Limb (tissue), 2 donors: ENCODE measurements around the gene MFAP1.
A peak's percentile ranks its signal among the peaks of the same experiment; 100 is the strongest.

Experiments used
- DNase-seq, 2 donors: peaks; one replicate each; pipeline ENCODE4 v3.0.0-alpha.2; 2016; ENCODE audit errors: extremely low spot score in 2 of 2

Gene MFAP1

DNA sequence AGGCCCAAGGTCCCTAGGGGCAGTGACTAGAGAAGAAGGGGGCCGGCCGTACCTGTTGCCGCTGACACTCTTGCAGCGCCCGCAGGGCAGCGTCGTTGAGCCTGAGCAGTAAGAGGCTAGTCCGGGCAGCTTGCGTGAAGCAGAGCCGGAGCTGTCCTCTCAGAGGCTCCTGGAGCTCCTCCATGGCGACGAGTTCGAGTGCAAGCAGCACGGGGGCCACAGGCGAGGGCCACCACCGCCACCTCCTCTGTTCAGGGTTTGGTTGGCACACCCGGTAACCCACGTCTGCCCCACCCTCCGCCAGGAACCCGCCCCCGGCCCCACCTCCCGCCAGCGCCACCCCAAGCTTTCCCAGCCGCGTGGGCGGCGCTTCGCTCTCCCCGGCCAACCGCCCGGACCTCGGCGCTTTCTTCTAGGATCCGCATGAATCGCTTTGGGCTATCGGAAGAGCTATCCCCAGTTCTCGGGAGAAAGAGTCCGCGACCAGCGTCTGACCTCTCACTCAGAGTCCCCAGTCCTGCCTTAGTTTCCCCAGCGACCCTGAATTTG, 47.7 kb downstream of the MFAP1 start, which contains the start of gene ELL3:
TSS of gene ELL3 (minus strand) at position 249 of the 549 bp plus-strand sequence. CDS start at position 184, 65 bp downstream.
- peak; percentile 36 to 79 for DNase-seq

DNA sequence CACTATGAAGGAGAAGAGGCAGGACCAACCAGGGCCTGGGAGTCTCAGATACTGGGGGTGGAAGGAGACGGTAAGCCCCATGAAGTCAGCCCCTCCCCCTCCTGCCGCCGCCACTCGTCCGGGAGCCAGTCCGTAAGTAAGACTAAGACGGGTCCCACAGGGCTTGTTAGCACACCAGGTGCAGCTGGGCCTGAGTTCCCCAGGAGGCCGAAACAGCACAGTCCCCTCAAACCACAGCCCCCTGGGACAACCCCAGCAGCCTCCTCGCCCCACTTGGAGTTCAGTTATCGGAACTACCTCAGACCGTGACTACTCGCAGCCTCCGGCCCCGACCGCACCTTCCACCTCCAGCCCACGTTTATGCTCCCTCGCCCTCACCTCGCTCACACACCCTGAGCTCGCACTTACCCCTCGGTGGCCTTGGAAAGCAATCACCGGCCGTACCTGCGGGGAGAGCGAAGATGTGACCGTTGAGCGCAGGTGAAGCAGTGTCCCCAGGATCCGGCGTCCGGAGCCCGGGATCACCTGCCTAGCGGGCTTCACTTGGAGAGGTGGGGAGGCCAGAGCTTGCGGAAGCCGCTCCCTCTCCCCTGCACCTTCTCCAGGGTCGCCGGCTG, 48.3 kb downstream of the MFAP1 start:
- DNase-seq: peak in 1 of 2 donors; percentile 45

DNA sequence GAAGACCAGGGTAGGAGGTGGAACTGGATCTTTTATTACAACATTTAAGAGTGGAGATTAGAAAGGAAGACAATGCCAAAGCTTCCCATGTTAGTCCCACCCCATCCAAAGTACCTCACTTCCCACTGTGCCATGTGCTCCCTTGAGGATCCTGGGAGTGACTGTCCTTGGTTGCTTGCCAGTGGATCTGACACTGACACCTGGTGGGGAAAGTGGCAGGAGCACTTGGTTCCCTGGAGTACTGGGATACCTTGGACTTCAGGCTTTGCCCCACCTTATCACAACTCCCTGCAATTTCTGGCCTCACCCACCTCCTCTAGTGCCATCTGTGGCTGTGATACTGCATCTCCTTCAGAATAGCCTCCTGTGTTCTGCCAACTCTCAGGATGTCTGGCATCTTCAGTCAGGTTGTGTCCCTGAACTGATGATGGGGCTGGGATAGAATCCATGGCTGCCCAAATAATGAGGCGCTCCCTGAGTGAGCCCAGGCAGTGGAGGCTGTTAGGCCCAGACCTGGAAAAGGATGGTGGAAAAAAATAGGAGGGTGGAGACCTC, 49.0 kb downstream of the MFAP1 start:
- DNase-seq: peak in 1 of 2 donors; percentile 46

DNA sequence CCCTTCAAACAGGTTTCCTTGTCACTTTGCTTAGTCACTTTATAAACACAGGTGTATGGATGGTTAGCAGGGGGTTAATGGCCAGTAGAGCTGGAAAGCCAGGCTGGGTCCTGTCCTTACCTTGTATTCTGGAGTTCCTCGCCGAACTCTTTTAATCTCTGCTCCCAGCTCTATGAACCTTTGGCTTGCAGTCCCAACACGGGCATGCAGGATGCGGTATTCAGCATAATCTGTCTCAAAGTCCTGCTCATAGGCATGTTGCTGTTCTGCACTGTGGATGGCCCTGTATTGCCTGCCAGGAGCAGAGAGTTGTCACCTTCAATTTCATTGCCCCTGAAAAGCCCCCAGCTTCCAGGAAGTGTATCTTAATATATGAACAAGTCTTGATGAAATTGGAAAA, 50.4 kb downstream of the MFAP1 start:
- no peak for DNase-seq

DNA sequence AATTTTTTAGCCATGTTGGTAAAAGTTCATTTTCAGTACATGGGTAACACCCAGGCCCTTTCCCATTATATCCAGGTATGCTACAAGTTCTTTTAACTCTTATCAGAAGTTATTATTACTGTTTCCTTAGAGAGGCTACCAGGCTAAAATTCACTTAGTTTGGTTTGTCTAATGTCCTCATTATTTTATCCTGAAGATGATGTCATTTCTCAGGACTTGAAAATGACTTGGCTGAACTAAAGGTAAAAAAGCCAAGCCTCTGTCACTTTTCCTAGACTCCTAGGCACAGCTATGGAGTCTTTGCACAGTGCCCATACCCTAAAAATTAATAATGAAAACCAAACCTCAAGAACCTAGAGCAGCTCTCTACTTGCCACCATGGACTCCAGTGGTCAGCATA, 51.9 kb downstream of the MFAP1 start:
- no peak for DNase-seq

DNA sequence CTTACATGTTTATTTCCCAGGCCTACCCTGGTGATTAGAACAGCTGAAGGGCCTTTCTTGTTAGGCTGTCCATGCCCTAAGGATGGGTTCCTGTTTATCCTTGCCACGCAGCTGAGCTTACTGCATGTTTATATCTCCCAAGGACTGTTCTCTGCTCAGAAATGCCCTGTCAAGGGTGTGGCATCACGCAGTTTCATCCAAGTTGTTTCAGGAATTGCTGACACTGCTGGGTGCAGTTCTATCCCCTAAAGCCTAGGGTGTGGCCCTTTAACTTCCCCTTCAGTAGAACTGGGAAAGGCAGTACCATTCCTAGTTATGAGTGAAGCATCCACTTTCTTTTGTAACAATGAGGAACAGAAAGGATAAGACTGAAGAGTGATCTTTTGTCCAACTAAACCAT, 52.7 kb downstream of the MFAP1 start:
- no peak for DNase-seq

DNA sequence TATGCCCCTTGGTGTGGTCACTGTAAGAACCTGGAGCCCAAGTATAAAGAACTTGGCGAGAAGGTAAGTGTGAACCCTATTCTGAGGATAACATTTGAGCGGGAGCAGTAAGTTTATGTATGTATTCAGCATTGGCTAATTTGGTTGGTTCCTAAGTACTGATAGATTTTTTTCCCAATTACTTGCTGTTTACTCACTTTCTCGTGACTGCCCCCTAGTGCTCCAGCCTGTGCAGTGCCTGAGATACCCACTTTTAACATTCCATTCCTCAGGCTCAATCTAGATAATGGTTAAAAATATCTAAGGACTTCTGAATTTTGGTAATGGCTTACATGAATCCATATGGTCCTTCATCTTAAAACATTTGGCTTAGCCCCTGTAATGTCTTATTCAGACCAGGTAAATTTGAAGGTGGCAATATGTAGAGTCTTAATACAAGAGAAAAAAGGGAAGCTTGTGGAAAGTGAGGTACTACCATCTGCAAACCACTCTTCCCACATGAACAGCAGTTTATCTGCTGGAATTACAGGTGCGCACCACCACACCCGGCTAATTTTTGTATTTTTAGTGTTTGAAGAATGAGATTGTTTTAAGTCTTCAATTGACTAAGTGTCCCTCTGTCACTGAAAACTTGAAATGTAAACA, 54.8 kb downstream of the MFAP1 start:
- peak in 1 of 2 donors; percentile 62 for DNase-seq

DNA sequence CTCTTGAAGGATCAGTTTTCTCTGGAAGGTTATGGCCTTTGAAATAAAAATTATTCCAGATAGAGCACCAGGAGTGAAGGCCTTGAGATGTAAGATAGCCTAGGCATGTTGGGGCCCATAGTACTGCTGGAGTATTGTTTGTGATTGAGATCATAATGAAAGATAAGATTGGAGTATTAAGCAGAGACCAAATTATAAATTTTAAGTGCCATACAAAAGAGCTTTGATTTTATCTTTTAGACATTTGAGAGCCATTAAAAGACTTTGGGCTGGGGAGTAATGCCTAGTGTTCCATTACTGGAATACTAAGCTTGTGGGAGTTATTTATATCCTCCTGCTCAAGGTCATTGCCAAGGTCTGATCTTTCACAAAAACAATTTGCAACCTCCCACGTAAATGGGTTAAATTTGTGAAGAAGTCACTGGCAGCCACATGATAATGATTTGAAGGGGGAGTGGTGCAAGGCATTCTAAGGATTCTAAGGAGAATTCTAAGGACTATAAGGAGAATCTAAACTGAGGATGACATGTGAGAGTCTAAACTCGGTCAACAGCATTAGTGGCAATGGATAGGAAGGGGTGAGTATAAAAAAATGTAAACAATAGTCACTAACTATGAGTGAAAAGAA, 60.6 kb downstream of the MFAP1 start:
- no peak for DNase-seq

DNA sequence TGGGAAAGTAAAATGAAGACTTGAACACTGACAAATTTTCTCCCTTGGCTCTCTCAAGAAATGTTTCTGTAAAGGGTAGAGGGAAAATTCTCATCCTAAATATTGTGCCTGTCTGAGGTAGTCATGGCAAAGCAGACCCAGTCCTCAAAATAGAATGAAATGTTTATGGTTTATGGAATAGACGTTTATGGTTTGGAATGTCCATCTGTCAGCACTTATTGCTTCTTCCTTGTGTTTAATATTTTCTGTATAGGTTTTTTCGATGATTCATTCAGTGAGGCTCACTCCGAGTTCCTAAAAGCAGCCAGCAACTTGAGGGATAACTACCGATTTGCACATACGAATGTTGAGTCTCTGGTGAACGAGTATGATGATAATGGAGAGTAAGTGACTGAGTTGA, 61.7 kb downstream of the MFAP1 start:
- no peak for DNase-seq
